ENCODE data around the gene KIF17.
A peak's percentile ranks its signal among the peaks of the same experiment; 100 is the strongest.

KIF17 gene

DNA sequence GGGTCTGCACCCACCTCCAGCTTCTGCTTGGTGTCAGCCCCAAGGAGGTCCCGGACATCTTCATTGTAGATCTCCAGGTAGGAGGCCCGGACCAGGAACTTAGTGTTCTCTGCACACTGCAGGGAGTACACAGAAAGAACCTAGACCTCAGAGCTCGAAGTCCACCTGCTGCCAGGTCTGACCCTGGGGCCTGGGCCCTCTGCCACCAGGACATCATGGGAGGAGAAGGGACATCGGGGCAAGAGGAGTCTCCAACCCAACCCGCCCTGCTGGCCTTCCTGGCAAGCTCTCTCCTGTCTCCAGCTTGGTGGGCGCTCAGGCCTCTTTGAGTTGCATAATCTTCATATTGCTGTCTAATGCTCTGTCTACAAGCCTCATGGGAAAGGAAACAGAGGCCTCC lies 4.4 kb downstream of the KIF17 start:
- H3K9me3 ChIP-seq (ENCODE audit: control insufficient read depth, insufficient read depth, low read length): no peaks in the 10 kb centered on the region
- H3K4me2 ChIP-seq (ENCODE audit: low read length): no peak overlapping the region
- H3K4me1 ChIP-seq (ENCODE audit: control insufficient read depth, low read length): peaks cover 3% of the 10 kb centered on the region; the same call in 1 of the 2 replicates
- H3K9me2 ChIP-seq (replicated peaks; ENCODE audit: control insufficient read depth, low read length): no peaks in the 10 kb centered on the region
- H3K79me2 ChIP-seq (ENCODE audit: control insufficient read depth, low read length): no peaks in the 10 kb centered on the region
- no peak overlapping the region for H3K4me3 ChIP-seq (ENCODE audit: low read length)
- H4K20me1 ChIP-seq (ENCODE audit: control insufficient read depth, insufficient read depth, low read depth, low read length): no peaks in the 10 kb centered on the region
- TF ChIP-seq CTCF (IDR thresholded peaks at IDR 0.05; ENCODE audit: low read depth, low read length, poor library complexity, severe bottlenecking) (no peak), EZH2phosphoT487 (IDR thresholded peaks at IDR 0.05; ENCODE audit: borderline replicate concordance, low read length) (no peak)
- peaks cover 5% of the 10 kb centered on the region; the same call in 1 of the 2 replicates for H3K27me3 ChIP-seq (ENCODE audit: control insufficient read depth, low read length)
- H3K27ac ChIP-seq (ENCODE audit: low read depth, low read length): no peak overlapping the region
- no peaks in the 10 kb centered on the region for H3K36me3 ChIP-seq (ENCODE audit: control insufficient read depth, low read length)
- no peaks in the 10 kb centered on the region for H3F3A ChIP-seq (ENCODE audit: control insufficient read depth, insufficient read depth)

GRCh38 chr1:20712215-20712577 lies 5.6 kb downstream of the KIF17 start:
- TF ChIP-seq CTCF (IDR thresholded peaks at IDR 0.05; ENCODE audit: low read depth, low read length, poor library complexity, severe bottlenecking) (no peak), EZH2phosphoT487 (IDR thresholded peaks at IDR 0.05; ENCODE audit: borderline replicate concordance, low read length) (no peak)
- Histone ChIP-seq H3K36me3 (ENCODE audit: control insufficient read depth, low read length) (no peaks in the 10 kb centered on the region), H3F3A (ENCODE audit: control insufficient read depth, insufficient read depth) (no peaks in the 10 kb centered on the region)

DNA sequence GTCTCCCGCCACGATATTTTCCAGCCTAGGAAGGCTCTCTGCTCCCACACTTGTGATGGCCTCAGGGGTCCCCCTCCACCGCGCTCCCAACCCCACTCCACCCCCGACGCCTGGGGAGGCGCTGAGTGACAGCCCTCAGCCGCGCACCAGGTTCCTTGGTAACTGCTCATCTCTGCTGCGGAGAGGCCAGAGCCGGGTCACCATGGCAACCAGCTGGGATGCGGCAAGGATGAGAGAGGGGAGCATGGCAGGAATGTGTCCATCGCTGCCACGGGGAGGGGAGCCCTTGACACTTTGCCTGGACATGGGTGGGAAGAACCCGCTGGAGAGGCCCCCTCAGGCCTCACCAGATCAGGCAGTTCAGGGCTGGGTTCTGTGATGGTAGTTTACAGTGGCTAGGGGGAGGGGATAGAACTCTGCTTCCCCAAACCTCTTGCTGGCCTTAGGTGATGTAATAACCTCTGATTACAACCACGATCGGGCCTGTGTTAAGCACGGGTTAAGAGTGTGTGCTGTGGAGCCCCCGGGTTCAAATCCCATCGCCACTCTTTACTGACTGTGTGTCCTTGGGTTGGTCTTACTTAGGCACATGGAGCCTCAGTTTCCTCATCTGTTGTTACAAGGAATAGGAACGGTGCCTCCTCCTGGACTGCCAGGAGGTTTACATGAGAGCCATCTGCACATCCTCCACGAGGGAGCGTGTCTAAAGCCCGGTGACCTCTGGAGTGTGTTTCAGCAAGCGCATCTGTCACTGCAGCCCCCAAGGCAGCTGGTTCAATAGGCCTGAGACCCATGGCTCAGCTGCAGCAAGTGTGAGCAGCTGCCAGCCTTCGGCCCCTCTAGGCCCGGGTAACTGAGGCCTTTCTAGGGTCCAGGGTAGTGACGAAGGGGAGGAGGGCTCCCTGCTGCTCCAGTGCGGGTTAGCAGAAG lies 6.3 kb downstream of the KIF17 start:
- no peaks in the 10 kb centered on the region for H3K9me3 ChIP-seq (ENCODE audit: control insufficient read depth, insufficient read depth, low read length)
- H3K4me3 ChIP-seq (ENCODE audit: low read length): no peak overlapping the region
- H3F3A ChIP-seq (ENCODE audit: control insufficient read depth, insufficient read depth): no peaks in the 10 kb centered on the region
- no peak overlapping the region for H3K4me2 ChIP-seq (ENCODE audit: low read length)
- H4K20me1 ChIP-seq (ENCODE audit: control insufficient read depth, insufficient read depth, low read depth, low read length): no peaks in the 10 kb centered on the region
- H3K36me3 ChIP-seq (ENCODE audit: control insufficient read depth, low read length): no peaks in the 10 kb centered on the region
- H3K9me2 ChIP-seq (replicated peaks; ENCODE audit: control insufficient read depth, low read length): no peaks in the 10 kb centered on the region
- no peaks in the 10 kb centered on the region for H3K79me2 ChIP-seq (ENCODE audit: control insufficient read depth, low read length)
- TF ChIP-seq CTCF (IDR thresholded peaks at IDR 0.05; ENCODE audit: low read depth, low read length, poor library complexity, severe bottlenecking) (peak; percentile 21), EZH2phosphoT487 (IDR thresholded peaks at IDR 0.05; ENCODE audit: borderline replicate concordance, low read length) (no peak)
- H3K27me3 ChIP-seq (ENCODE audit: control insufficient read depth, low read length): no peaks in the 10 kb centered on the region
- H3K27ac ChIP-seq (ENCODE audit: low read depth, low read length): no peak overlapping the region
- H3K4me1 ChIP-seq (ENCODE audit: control insufficient read depth, low read length): no peaks in the 10 kb centered on the region

More at GRCh38 chr1:20712215-20712577, 5.6 kb downstream of the KIF17 start:
- no peaks in the 10 kb centered on the region for H3K9me3 ChIP-seq (ENCODE audit: control insufficient read depth, insufficient read depth, low read length)
- H3K4me1 ChIP-seq (ENCODE audit: control insufficient read depth, low read length): no peaks in the 10 kb centered on the region
- H3K79me2 ChIP-seq (ENCODE audit: control insufficient read depth, low read length): no peaks in the 10 kb centered on the region
- no peaks in the 10 kb centered on the region for H4K20me1 ChIP-seq (ENCODE audit: control insufficient read depth, insufficient read depth, low read depth, low read length)
- H3K4me2 ChIP-seq (ENCODE audit: low read length): no peak overlapping the region
- H3K27me3 ChIP-seq (ENCODE audit: control insufficient read depth, low read length): no peaks in the 10 kb centered on the region
- H3K9me2 ChIP-seq (replicated peaks; ENCODE audit: control insufficient read depth, low read length): no peaks in the 10 kb centered on the region
- H3K27ac ChIP-seq (ENCODE audit: low read depth, low read length): no peak overlapping the region
- H3K4me3 ChIP-seq (ENCODE audit: low read length): no peak overlapping the region

All from DOHH2 (cell line).